Stimulated activated CD4-positive, alpha-beta T cell treated with anti-CD3 and anti-CD28 coated beads, TNF-alpha, amount 100 ng/mL, for 24 hours (primary cell): ENCODE results near the gene OR2A7.
"Not testable (repeated sequence)": the region's sequence is repeated elsewhere in the genome, so short reads cannot be mapped to it uniquely, and the experiment has no call there.

Experiments
- DNase-seq, 3 experiments: peaks; one replicate each; pipeline ENCODE4 v3.0.0-alpha.2; 2020; ENCODE audit warnings: low read depth in 3 of 3

The OR2A7 gene

DNA sequence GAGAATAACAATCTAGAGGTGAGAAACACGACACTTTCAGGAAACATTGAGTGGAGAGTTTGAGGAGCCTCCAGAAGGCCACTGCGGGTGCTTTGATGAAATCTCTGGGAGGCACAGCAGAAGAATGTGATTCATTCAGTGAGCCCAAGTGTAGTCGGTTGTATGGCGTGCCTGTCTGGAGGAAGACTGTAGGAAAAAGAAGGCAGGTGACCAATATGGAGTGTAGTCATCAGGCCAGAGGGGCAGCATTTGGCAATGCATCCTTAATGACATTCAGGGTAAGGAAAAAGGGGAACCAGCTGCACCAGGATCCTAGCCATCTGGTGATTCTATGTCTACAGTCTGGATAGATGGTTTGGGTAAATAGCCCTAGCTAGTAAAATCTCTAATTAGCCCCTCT, 12.3 kb downstream of the OR2A7 start:
- DNase-seq, result not testable (repeated sequence)

DNA sequence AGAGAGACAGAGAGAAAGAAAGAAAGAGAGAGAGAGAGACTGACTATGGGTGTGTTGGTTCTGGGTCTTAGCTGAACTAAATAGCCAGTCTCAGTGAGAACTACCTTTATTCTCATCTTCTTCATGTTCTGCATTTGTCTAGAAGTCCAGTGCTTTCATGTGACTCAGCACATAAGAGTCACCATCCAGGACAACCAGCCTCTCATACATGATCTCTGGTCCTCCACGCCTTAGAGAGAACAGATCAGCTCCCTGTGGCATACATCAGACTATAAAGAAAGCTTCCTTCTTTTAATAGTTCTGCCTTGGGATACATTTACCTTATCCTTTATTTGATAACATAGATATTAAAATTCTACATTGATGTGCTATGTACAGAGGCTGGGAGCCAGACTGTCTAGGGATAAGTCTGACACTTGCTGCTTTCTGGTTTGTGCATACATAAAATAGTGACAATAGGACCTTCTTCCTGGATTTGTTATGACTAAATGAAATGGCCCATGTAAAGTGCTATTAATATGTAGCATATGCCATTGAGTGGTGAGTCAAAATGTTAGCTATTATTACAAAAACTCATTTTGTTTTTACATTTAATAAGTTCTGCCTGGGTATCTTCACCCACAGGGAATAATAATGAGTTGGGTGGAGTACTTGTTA, 16.8 kb downstream of the OR2A7 start:
- DNase-seq, result not testable (repeated sequence)

DNA sequence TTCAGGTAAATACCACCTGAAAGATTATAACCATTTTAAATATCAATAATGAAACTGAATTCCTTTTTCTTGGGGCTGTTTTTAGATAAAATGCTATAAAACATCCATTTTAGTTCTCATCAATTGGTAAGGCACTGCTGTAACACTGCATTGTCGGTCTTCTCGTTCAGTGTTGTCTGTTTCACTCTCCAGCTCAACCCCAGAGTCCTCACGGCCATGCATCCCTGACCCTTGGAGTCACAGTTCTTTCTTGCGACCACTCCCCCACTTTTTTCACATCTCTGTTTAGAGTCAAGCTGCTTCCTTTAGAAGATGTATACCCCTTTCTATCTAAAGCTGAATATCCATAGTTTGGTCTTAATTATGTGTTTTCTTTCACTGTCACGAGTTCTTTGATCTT, 17.6 kb downstream of the OR2A7 start:
- not testable (repeated sequence) for DNase-seq

DNA sequence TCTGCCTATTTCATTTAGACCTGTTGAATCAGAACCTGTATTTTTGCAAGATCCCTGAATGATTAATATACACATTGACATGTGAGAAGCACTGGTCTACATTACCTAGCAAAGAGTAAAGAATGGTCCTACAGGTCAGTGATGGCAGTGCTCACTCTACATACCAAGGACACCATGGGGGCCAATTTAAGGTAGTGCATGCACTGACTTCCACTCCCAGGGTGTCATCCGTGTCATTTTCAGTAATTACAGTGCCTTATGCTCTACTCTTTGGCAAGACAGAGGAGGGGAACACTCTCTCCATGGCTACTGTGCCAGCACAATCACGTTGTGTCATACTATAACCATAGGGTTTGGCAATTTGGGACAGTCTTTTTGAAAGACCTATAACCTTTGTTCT, 19.2 kb downstream of the OR2A7 start:
- not testable (repeated sequence) for DNase-seq

DNA sequence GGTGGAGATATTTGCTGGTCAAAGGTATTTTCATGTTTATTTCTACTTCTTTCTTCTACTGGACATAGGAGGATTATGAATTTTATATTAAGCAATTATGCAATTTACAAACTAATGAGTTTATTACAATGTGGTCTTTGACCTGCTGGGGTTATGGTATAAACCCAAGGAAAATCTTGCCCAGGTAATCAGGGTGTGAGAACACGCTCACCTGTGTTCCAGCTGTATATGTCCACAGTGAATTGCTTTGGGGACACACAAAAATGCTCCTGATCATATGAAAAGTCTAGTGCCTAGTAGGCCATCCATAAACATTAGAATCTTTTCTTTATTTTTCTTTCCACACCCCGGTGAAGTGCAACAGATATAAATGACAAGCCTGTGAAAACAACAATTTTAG, 25.2 kb downstream of the OR2A7 start, which contains the start of gene OR2A42:
TSS of gene OR2A42 (minus strand) at position 241 of the 400 bp plus-strand sequence. CDS start 6,762 bp downstream, outside the sequence.
- not testable (repeated sequence) for DNase-seq

DNA sequence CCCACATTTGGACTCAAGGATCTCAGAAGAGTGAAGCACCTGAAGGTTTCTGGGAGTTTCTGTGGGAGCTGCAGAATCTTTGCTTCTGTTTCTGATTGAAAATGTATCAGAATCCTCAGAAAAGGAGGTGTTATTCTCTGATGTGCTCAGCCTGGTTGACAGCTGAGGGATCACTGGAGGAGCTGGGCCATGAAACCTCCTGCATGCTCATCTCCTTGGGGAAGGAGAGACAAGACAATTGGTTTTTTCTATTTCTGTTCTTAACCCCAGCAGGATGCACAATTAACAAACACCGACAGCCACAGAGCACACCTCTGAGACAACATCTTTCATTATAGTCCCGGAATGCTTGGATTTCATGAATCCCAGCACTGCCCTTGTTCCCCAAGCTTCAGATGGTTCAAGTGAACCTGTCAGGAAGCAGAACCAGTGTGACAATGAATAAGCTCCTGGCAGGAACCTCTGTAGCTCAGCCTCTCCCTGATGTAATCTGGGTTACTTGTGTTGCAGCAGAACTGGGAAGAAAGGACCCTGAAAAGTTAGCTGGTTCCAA, 26.0 kb downstream of the OR2A7 start:
- not testable (repeated sequence) for DNase-seq

DNA sequence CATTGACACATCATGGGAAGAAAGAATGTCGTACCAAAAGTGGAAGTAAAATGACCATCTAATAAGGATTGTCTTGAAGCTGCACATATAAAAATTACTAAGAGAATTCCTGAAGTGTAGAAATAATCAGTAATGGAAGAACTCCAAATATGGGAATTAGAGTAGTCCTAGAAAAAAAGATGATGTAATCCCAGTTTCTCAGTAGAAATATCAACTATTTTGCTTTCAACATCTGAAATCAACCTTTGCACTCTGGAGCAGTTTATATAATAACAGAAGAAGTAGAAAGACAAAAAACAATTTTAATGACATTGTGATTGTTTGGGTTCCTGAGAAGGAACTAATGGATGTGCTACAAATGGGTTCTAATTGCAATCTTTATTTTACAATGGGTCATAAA, 31.6 kb downstream of the OR2A7 start:
- DNase-seq, result not testable (repeated sequence)

DNA sequence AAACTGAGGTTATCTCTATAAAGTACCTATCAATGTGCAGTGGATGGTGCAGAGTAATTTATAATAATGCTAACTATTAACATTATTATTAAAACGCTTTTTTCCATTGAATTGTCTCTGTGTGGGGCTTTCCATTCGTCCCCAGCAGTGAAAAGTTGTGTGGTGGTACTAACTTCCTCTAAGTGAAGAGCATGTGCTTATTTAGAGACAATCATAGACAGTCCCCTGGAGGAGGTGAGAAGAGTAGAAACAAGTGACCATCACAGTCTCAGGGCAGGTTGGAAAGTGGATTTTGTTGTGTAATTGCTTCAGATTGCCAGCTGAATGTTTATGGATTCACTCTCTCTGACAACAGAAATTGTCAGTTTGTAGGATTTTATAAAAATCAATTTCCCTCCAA, 33.6 kb downstream of the OR2A7 start:
- not testable (repeated sequence) for DNase-seq

DNA sequence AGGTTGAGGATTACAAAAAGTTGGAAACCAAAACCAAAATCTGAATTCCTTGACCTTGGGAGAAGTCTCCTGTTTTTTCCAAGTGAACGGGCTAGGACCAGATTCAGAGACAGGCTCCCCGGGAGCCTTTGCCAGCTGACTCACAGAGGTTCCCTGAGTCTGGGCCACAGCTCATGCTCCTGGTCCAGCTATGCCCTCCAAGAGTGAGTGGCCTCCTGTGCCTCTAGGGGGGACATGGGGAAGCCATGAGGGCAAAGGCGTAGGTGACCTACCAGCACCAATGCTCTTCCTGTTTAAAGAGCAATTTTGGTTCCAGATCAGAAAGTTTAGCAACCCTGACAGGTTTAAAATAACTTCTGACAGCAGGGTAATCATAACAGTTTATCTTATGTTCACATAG, 35.8 kb downstream of the OR2A7 start:
- not testable (repeated sequence) for DNase-seq

DNA sequence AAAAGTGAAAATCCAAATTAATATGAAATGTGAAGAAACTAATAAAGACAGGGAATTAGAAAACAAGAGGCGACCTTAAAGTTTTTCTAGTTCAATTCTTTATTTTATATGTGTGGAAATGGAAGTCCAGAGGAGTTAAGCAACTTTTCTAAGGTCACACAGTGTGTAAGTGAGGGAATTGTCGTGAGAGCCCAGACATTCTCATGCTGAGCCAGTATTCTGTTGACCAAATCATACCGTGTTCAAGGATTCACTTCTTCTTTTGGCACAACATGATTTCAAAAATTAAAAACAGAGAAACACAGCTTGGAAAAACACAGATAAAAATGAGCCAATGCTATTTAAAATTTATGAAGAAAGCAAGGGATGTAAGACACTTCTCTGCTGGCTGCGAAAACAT, 37.7 kb downstream of the OR2A7 start:
- DNase-seq, result not testable (repeated sequence)

DNA sequence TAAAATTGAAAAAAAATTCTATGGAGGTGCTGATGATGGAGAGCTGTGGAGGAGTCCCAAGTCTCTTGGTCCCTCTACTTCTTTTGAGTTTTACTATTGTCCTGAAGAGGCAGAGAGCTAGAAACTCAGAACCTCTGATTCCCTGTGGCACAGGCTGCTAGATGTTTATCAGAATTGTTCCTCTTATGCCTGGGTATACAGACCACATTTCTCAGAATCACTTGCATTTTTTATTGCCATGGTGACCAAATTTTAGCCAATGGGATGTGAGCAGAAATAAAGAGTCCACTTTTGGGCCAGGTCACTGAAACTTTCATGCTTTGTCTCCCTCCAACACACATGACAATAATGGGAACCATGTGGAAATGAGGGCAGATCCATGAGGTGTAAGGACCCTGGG, 40.9 kb downstream of the OR2A7 start:
- not testable (repeated sequence) for DNase-seq

DNA sequence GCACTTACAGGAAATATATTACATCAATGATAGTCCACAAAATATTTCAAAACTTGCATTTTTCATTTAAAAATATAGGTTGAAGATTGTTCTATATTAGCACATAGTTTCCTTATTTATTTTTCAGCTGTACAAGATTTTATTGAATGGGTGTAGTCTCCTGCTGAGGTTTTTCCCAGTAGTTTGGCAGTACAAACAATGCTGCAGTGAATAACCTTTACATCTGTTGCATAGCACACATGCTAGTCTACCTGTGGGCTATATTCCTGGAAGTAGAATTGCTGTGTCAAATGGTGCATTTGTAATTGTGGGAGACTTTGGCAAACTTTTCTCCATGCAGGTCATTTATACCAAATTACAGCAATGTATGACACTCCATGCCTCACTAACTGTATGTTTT, 44.1 kb downstream of the OR2A7 start:
- not testable (repeated sequence) for DNase-seq

DNA sequence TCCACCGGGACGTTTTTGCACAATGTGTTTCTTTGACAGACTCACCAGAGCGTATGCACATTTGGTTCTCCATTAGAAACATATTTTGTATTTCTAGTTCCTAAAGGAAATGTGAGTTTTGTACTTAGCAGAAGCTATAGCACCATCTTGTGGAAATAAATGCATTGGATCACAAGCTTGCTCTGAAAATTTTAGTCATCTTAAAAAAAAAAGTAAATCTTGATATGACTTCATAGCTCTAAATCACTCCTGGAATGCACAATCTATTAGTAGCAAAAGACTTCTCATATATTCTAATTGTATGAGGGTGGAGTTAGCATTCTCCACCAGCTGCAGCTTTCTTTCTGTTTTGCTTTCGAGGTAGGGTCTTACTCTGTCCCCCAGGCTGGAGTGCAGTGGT, 45.4 kb downstream of the OR2A7 start:
- not testable (repeated sequence) for DNase-seq

DNA sequence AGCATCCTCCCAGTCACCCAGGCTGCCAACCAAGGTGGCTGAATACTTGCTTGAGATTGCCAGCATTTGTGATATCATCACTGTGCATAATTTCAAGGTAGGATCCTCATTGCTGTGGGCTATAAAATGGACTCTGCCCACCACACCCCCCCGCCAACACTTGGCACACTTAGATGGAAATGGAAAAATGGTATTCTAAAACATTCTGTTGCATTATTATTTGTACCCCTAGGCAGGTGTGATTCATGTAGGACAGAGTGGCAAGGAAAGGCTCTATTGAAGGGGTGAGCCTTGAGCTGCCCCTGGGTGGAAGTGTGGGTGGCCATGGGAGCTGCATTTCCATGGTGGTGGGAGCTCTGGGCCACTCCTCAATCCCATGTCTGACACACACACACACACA, 46.0 kb downstream of the OR2A7 start:
- not testable (repeated sequence) for DNase-seq

DNA sequence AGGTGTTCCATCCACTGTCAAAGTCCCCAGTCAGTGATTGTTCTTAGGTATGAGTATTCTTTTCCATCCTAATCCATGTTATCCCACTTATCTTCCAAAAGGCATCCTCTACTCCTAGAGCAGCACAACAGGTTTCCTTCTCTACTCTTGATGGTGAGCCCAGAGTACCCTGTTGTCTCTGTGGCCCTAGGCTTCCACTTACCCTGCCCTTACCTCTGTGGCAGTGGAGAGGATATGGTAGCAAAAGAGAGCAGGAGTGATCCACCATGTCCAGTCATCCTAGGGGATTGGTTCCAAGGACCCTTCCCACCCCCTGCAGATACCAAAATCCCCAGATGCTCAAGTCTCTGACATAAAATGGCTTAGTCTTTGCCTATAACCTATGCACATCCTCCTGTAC, 47.4 kb downstream of the OR2A7 start:
- DNase-seq, result not testable (repeated sequence)
